Lower lobe of right lung (tissue), 2 donors: ENCODE results near the gene CTNNBL1. TPM values are rescaled to one million over a fixed set of nuclear protein-coding genes. Genes with fewer than 3 reads are reported as not detected.
"Not testable (repeated sequence)": the region's sequence is repeated elsewhere in the genome, so short reads cannot be mapped to it uniquely, and the experiment has no call there.

Experiments
- ATAC-seq, 2 donors: fragments of 200-7000 bp; cut with Tn5 transposase; one replicate each; pipeline ENCODE4 v1.9.1; 2020 to 2022; ENCODE audit warnings: mild to moderate bottlenecking in 2 of 2, moderate library complexity in 2 of 2
- DNase-seq: peaks from one replicate; pipeline ENCODE4 v3.0.0-alpha.2; 2020
- H3K27ac ChIP-seq: fragments of 200-600 bp; one replicate; pipeline ENCODE4 v1.8.0; 2022
- H3K27me3 ChIP-seq: fragments of 200-600 bp; one replicate; pipeline ENCODE4 v1.8.0; 2022; ENCODE audit warnings: low read depth
- H3K36me3 ChIP-seq: fragments of 200-600 bp; one replicate; pipeline ENCODE4 v1.8.0; 2022; ENCODE audit warnings: mild to moderate bottlenecking
- H3K4me1 ChIP-seq: fragments of 200-600 bp; one replicate; pipeline ENCODE4 v1.8.0; 2022
- H3K4me3 ChIP-seq: fragments of 200-600 bp; one replicate; pipeline ENCODE4 v1.8.0; 2022; ENCODE audit warnings: mild to moderate bottlenecking
- H3K9me3 ChIP-seq: fragments of 200-600 bp; one replicate; pipeline ENCODE4 v1.8.0; 2022
- CTCF ChIP-seq: fragments of 200-600 bp; IDR thresholded peaks from one replicate; pipeline ENCODE4 v1.8.0; 2022; ENCODE audit warnings: antibody characterized with exemption, mild to moderate bottlenecking
- intact Hi-C: fragments of 100-400 bp; cut with DNase I; formaldehyde crosslinking; loops from one replicate; pipeline ENCODE4 v1.11.0; 2022
- total RNA-seq: library from RNA; stranded (reverse); fragmentation: NEBNext Ultra II Directional; extraction: Animal tissue kit (Norgen Biotek cat#: 25700); gene quantifications from one replicate; pipeline ENCODE4 v1.2.1, GENCODE V29; 2021
- donor health status: DM: no; HTN: yes; CAD: no; lungs with severe emphysema.

CTNNBL1 gene
- total RNA-seq, 1 donor from 2014 or later = 52.3 TPM

- no peaks in the 10 kb centered on the region for H3K9me3 ChIP-seq
- TF ChIP-seq CTCF = no peak
- H3K27ac ChIP-seq = no peak overlapping the region
- DNase-seq = no peak
- H3K36me3 ChIP-seq = no peaks in the 10 kb centered on the region
- no peak for ATAC-seq
- no peak overlapping the region for H3K4me3 ChIP-seq
- H3K27me3 ChIP-seq = no peaks in the 10 kb centered on the region
- intact Hi-C loops = no loop called here
- no peaks in the 10 kb centered on the region for H3K4me1 ChIP-seq
Measured at GRCh38 chr20:37662308-37662707, 31.5 kb upstream of the CTNNBL1 start.

GRCh38 chr20:37664595-37664994 lies 29.2 kb upstream of the CTNNBL1 start:
- H3K4me3 ChIP-seq, intact Hi-C loops, H3K36me3 ChIP-seq, H3K27ac ChIP-seq, H3K4me1 ChIP-seq, ATAC-seq, H3K9me3 ChIP-seq, H3K27me3 ChIP-seq, DNase-seq: not testable (repeated sequence)

GRCh38 chr20:37668166-37668565 lies 25.7 kb upstream of the CTNNBL1 start:
- H3K4me3 ChIP-seq = no peak overlapping the region
- H3K9me3 ChIP-seq = no peaks in the 10 kb centered on the region
- DNase-seq (no peak), ATAC-seq (no peak)
- no peak for TF ChIP-seq CTCF
- peaks cover 6% of the 10 kb centered on the region for H3K27me3 ChIP-seq
- H3K27ac ChIP-seq = no peak overlapping the region
- intact Hi-C loops = no loop called here
- H3K4me1 ChIP-seq = no peaks in the 10 kb centered on the region
- no peaks in the 10 kb centered on the region for H3K36me3 ChIP-seq

- H3K27me3 ChIP-seq = peaks cover 6% of the 10 kb centered on the region
- H3K27ac ChIP-seq = no peak overlapping the region
- DNase-seq = no peak
- no peaks in the 10 kb centered on the region for H3K9me3 ChIP-seq
- no peaks in the 10 kb centered on the region for H3K36me3 ChIP-seq
- H3K4me1 ChIP-seq = no peaks in the 10 kb centered on the region
- no peak for ATAC-seq
- intact Hi-C loops = no loop called here
- no peak overlapping the region for H3K4me3 ChIP-seq
- no peak for TF ChIP-seq CTCF
Measured at GRCh38 chr20:37669062-37669772, 24.6 kb upstream of the CTNNBL1 start.

GRCh38 chr20:37669773-37670236 lies 24.0 kb upstream of the CTNNBL1 start:
- TF ChIP-seq CTCF = no peak
- no peaks in the 10 kb centered on the region for H3K36me3 ChIP-seq
- ATAC-seq (no peak), DNase-seq (no peak)
- peak overlapping the region; percentile 29 for H3K4me3 ChIP-seq
- intact Hi-C loops = no loop called here
- peaks cover 6% of the 10 kb centered on the region for H3K27me3 ChIP-seq
- H3K9me3 ChIP-seq = no peaks in the 10 kb centered on the region
- no peak overlapping the region for H3K27ac ChIP-seq
- no peaks in the 10 kb centered on the region for H3K4me1 ChIP-seq

- no peaks in the 10 kb centered on the region for H3K4me1 ChIP-seq
- TF ChIP-seq CTCF = no peak
- no peaks in the 10 kb centered on the region for H3K9me3 ChIP-seq
- DNase-seq (no peak), ATAC-seq (peak in 1 of 2 donors; percentile 45)
- no peak overlapping the region for H3K27ac ChIP-seq
- H3K27me3 ChIP-seq = peaks cover 6% of the 10 kb centered on the region
- H3K36me3 ChIP-seq = no peaks in the 10 kb centered on the region
- H3K4me3 ChIP-seq = peak overlapping the region; percentile 29
- intact Hi-C loops = no loop called here
Measured at GRCh38 chr20:37670351-37670791, 23.5 kb upstream of the CTNNBL1 start.
